Breast epithelium (tissue), 4 donors: Measurements from ENCODE around the gene CBL. TPM values are rescaled to one million over a fixed set of nuclear protein-coding genes. Genes with fewer than 3 reads are reported as not detected.

Experiments used
- DNase-seq, 2 donors: peaks; one replicate each; pipeline ENCODE4 v3.0.0-alpha.2; 2019; ENCODE audit warnings: low spot score in 2 of 2
- H3K27ac ChIP-seq, 2 donors: fragments of 200-600 bp; sonication (generic) in 1 of 2; one replicate each; pipeline ENCODE4 v1.5.1; 2016 to 2019; ENCODE audit warnings: mild to moderate bottlenecking in 1 of 2
- H3K27me3 ChIP-seq, 2 donors: fragments of 200-600 bp; sonication (generic) in 1 of 2; one replicate each; pipeline versions ENCODE4 v1.5.1 to v1.6.0; 2017 to 2019; ENCODE audit warnings: control low read depth in 1 of 2, mild to moderate bottlenecking in 1 of 2
- H3K36me3 ChIP-seq: fragments of 200-600 bp; one replicate; pipeline ENCODE4 v1.5.1; 2019
- H3K4me1 ChIP-seq, 2 donors: fragments of 200-600 bp; sonication (generic); one replicate each; pipeline ENCODE4 v1.5.1; 2016 to 2019; ENCODE audit warnings: control low read depth in 1 of 2
- H3K4me3 ChIP-seq, 3 donors: fragments of 200-600 bp; sonication (generic); 1 replicate in 2 of 3; 2 replicates in 1 of 3; pipeline ENCODE4 v1.5.1; 2016 to 2019; ENCODE audit warnings: mild to moderate bottlenecking in 3 of 3, moderate library complexity in 2 of 3
- H3K9me3 ChIP-seq, 2 donors: fragments of 200-600 bp; sonication (generic) in 1 of 2; one replicate each; pipeline ENCODE4 v1.5.1; 2016 to 2019; ENCODE audit warnings: control low read depth in 1 of 2
- POLR2A ChIP-seq: fragments of 450-650 bp; IDR thresholded peaks from one replicate; pipeline ENCODE4 v1.6.1; 2016; ENCODE audit warnings: antibody characterized with exemption, mild to moderate bottlenecking, moderate library complexity
- POLR2AphosphoS5 ChIP-seq, 3 donors: sonication (generic); formaldehyde crosslinking; IDR thresholded peaks; one replicate each; pipeline ENCODE4 v1.6.1; 2017; ENCODE audit warnings: antibody characterized with exemption in 3 of 3
- intact Hi-C: fragments of 100-400 bp; cut with DNase I; formaldehyde crosslinking; loops from one replicate; pipeline ENCODE4 v1.15.1; 2023; ENCODE audit warnings: low total_unique reads
- total RNA-seq, 3 donors: library from RNA; depleted of rRNA; stranded (reverse); fragments of >200 nt; gene quantifications; one replicate each; pipeline ENCODE4 v1.1.0, GENCODE V29; 2016
- TF ChIP-seq, protein P1 (sequence below), 3 donors: fragments of 450-650 bp; IDR thresholded peaks; one replicate each; pipeline ENCODE4 v1.5.1; 2016 to 2017; ENCODE audit warnings: antibody characterized with exemption in 3 of 3, mild to moderate bottlenecking in 3 of 3, moderate library complexity in 3 of 3

Gene CBL
- total RNA-seq, 3 donors from 2014 or later: 13.1 to 17.0 (median 14.3) TPM

DNA sequence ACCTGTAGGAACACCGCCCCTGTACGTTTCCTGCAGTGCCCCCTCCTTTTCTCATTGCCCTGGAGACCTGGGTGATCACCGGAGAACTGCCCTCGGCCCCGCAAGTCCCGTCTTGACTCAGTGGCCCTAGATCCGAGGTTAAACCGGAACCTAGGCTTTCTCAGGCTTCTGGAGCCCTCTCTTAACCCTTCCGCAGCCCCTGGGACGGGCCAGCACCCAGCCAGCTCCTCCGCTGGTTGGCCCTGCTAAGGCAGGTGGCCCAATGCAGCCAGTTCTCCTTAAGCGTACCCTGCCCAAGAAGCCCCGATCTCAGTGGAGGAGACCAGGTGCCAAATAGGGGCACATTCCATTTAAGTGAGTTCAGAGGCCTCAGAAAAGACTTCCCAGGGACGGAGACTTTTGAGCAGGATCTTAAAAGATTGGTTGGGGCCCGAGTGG, 36.8 kb upstream of the CBL start:
- Histone ChIP-seq H3K4me1 (no peaks in the 10 kb centered on the region), H3K9me3 (no peaks in the 10 kb centered on the region), H3K27ac (peak overlapping the region; percentile 95 to 98), H3K4me3 (peak overlapping the region; percentile 80 to 96 (median 87)), H3K27me3 (no peaks in the 10 kb centered on the region), H3K36me3 (no peaks in the 10 kb centered on the region)
- intact Hi-C loops: no loop called here
- DNase-seq: peak in 1 of 2 donors; percentile 65
- peak in 1 of 3 donors; percentile 21 for TF ChIP-seq POLR2AphosphoS5 (IDR thresholded peaks at IDR 0.05)
- no peak for TF ChIP-seq POLR2A

DNA sequence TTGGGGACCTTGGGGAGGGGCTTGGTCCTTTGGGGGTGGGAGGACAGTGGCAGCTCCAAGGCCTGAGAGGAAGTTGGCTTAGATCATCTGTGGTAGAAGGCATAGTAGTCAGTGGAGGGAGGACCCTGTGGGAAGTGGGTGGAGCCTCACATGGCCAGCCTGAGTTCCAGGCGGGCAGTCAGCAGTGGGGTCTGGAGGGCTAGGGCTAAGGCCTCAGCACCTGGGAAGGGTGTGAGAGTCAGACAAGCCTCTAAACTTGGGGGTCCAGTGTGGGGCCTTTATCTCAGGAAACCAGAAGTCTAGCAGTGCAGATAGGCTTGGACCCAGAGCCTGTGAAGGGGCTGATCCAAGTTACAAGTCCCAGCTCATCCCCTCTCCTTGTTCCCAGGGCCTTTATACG, 33.6 kb upstream of the CBL start:
- Histone ChIP-seq H3K36me3 (no peaks in the 10 kb centered on the region), H3K4me1 (no peaks in the 10 kb centered on the region), H3K27ac (no peak overlapping the region), H3K27me3 (no peaks in the 10 kb centered on the region), H3K9me3 (no peaks in the 10 kb centered on the region), H3K4me3 (no peak overlapping the region)
- no peak for DNase-seq
- intact Hi-C loops: no loop called here
- no peak for TF ChIP-seq POLR2A
- no peak for TF ChIP-seq POLR2AphosphoS5 (IDR thresholded peaks at IDR 0.05)
- TF ChIP-seq, protein P1, sequence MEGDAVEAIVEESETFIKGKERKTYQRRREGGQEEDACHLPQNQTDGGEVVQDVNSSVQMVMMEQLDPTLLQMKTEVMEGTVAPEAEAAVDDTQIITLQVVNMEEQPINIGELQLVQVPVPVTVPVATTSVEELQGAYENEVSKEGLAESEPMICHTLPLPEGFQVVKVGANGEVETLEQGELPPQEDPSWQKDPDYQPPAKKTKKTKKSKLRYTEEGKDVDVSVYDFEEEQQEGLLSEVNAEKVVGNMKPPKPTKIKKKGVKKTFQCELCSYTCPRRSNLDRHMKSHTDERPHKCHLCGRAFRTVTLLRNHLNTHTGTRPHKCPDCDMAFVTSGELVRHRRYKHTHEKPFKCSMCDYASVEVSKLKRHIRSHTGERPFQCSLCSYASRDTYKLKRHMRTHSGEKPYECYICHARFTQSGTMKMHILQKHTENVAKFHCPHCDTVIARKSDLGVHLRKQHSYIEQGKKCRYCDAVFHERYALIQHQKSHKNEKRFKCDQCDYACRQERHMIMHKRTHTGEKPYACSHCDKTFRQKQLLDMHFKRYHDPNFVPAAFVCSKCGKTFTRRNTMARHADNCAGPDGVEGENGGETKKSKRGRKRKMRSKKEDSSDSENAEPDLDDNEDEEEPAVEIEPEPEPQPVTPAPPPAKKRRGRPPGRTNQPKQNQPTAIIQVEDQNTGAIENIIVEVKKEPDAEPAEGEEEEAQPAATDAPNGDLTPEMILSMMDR (IDR thresholded peaks at IDR 0.05): no peak

DNA sequence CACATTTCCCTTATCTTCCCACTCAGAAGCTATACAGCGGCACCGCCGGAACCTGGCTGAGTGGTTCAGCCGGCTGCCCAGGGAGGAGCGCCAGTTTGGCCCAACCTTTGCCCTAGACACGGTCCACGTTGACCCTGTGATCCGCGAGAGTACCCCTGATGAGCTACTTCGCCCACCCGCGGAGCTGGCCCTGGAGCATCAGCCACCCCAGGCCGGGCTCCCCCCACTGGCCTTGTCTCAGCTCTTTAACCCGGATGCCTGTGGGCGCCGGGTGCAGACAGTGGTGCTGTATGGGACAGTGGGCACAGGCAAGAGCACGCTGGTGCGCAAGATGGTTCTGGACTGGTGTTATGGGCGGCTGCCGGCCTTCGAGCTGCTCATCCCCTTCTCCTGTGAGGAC, 32.7 kb upstream of the CBL start:
- Histone ChIP-seq H3K4me1 (no peaks in the 10 kb centered on the region), H3K9me3 (no peaks in the 10 kb centered on the region), H3K27ac (no peak overlapping the region), H3K36me3 (no peaks in the 10 kb centered on the region), H3K27me3 (no peaks in the 10 kb centered on the region), H3K4me3 (no peak overlapping the region)
- no peak for DNase-seq
- TF ChIP-seq, protein P1 (IDR thresholded peaks at IDR 0.05): no peak
- TF ChIP-seq POLR2A (no peak), POLR2AphosphoS5 (IDR thresholded peaks at IDR 0.05) (no peak)
- intact Hi-C loops: no loop called here

DNA sequence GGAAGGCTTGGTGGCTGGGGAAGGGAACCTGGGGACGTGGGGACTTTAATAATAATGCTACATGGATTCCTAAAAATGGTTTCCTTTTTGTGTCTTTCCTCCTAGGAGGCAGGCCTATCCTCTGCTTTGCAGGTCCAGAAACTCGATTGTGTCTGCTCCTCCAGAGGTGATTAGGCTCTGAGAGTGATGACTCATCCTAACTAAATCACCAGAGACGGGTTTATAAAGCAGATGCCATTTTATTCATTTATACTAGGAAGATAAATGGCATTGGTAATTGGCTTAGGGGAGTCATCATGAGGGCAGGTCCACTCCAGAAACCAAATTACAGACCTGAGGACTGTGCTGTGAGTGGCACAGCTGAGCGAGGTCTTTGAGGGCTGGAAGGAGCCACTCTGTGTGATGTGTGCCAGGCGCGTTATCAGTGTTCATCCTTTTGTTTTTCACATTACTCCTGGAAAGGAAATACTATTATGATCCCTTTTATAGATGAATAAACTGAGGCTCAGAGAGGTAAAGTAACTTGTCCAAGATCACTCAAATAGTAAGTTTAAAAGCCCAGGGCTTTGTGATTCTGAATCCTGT, 30.6 kb upstream of the CBL start:
- no peaks in the 10 kb centered on the region for H3K36me3 ChIP-seq
- no peak for DNase-seq
- no peak overlapping the region for H3K27ac ChIP-seq
- H3K27me3 ChIP-seq: no peaks in the 10 kb centered on the region
- H3K9me3 ChIP-seq: no peaks in the 10 kb centered on the region
- TF ChIP-seq POLR2A (no peak), POLR2AphosphoS5 (IDR thresholded peaks at IDR 0.05) (no peak)
- TF ChIP-seq, protein P1 (IDR thresholded peaks at IDR 0.05): no peak
- no peak overlapping the region for H3K4me3 ChIP-seq
- no peaks in the 10 kb centered on the region for H3K4me1 ChIP-seq
- intact Hi-C loops: no loop called here

DNA sequence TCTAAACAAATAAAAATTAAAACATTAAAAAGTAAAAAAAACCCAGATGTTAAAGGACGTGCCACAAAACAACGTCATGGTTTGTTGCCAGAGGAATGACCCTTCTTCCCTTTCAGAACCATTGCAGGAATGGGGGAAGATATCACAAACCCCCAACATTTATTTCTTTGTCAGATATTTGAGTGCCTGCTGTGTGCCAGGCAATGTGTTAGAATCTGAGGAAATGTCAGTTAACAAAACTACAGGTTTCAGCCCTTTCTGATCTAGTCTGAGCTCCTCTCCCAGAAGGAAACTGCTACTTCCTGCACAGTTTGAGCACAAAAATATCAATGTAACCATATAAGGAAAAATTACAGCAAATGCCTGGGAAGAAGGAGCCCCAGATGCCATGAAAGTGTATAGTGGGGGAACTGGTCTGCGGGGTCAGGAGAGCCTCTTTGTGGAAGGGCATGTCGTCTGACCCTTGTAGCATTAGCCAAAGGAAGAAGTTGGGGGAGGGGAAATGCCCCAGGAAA, 27.9 kb upstream of the CBL start:
- Histone ChIP-seq H3K4me1 (no peaks in the 10 kb centered on the region), H3K4me3 (no peak overlapping the region), H3K27me3 (no peaks in the 10 kb centered on the region), H3K27ac (no peak overlapping the region), H3K36me3 (no peaks in the 10 kb centered on the region), H3K9me3 (no peaks in the 10 kb centered on the region)
- DNase-seq: no peak
- TF ChIP-seq POLR2A (no peak), POLR2AphosphoS5 (IDR thresholded peaks at IDR 0.05) (no peak)
- TF ChIP-seq, protein P1 (IDR thresholded peaks at IDR 0.05): no peak
- intact Hi-C loops: no loop called here
